ENCODE data around the gene LVRN. TPM values are rescaled to one million over a fixed set of nuclear protein-coding genes. Genes with fewer than 3 reads are reported as not detected.

LVRN gene
- total RNA-seq, 4 donors from 2014 or later = 0.31 to 2.9 (median 2.1) TPM; not detected in 1

- no peaks in the 10 kb centered on the region for H3K36me3 ChIP-seq
- TF ChIP-seq CTCF (IDR thresholded peaks at IDR 0.05) (no peak), POLR2A (IDR thresholded peaks at IDR 0.05) (no peak)
- 10 to 12% methylated on average over 12 of the region's 71 CpGs for WGBS, 2 donors
- H3K27ac ChIP-seq = peak overlapping the region in 3 of 4 donors; percentile 34 to 59 (median 39)
- no peak for DNase-seq
- intact Hi-C loops (cut with DNase I) = no loop called here
- H3K4me1 ChIP-seq = peaks cover 7 to 22% (median 9%) of the 10 kb centered on the region in 3 donors
- no peaks in the 10 kb centered on the region for H3K9me3 ChIP-seq
- peaks cover 8 to 79% (median 19%) of the 10 kb centered on the region in 4 donors for H3K27me3 ChIP-seq
- peak overlapping the region; percentile 1 to 61 (median 40) for H3K4me3 ChIP-seq
Measured at GRCh38 chr5:115962565-115963402, 509 bp downstream of the LVRN start.

GRCh38 chr5:115963566-115963965, 1.3 kb downstream of the LVRN start:
- Histone ChIP-seq H3K36me3 (no peaks in the 10 kb centered on the region), H3K27ac (no peak overlapping the region), H3K4me3 (peak overlapping the region in 2 of 4 donors; percentile 43 to 61), H3K4me1 (peaks cover 7 to 22% (median 9%) of the 10 kb centered on the region in 3 donors), H3K9me3 (no peaks in the 10 kb centered on the region), H3K27me3 (peaks cover 8 to 71% (median 19%) of the 10 kb centered on the region in 4 donors)
- intact Hi-C loops (cut with DNase I) = no loop called here
- 29% methylated on average over 17 of the region's 17 CpGs for WGBS, 2 donors
- DNase-seq = no peak
- no peak for TF ChIP-seq CTCF (IDR thresholded peaks at IDR 0.05)
- no peak for TF ChIP-seq POLR2A (IDR thresholded peaks at IDR 0.05)

GRCh38 chr5:115968770-115969169, 6.5 kb downstream of the LVRN start:
- TF ChIP-seq POLR2A (IDR thresholded peaks at IDR 0.05) (no peak), CTCF (IDR thresholded peaks at IDR 0.05) (no peak)
- WGBS, 2 donors = 73 to 76% methylated on average over 2 of the region's 2 CpGs
- Histone ChIP-seq H3K9me3 (no peaks in the 10 kb centered on the region), H3K27me3 (peaks cover 0 to 19% (median 2%) of the 10 kb centered on the region in 4 donors), H3K4me3 (no peak overlapping the region), H3K36me3 (no peaks in the 10 kb centered on the region), H3K4me1 (no peaks in the 10 kb centered on the region), H3K27ac (no peak overlapping the region)
- no peak for DNase-seq
- intact Hi-C loops (cut with DNase I) = no loop called here

- Histone ChIP-seq H3K4me1 (peaks cover 0 to 9% (median 0%) of the 10 kb centered on the region in 3 donors), H3K4me3 (no peak overlapping the region), H3K36me3 (no peaks in the 10 kb centered on the region), H3K9me3 (no peaks in the 10 kb centered on the region), H3K27ac (peak overlapping the region in 1 of 4 donors; percentile 11), H3K27me3 (peaks cover 0 to 8% (median 0%) of the 10 kb centered on the region in 4 donors)
- intact Hi-C loops (cut with DNase I) = no loop called here
- DNase-seq = no peak
- TF ChIP-seq CTCF (IDR thresholded peaks at IDR 0.05) = no peak
- no peak for TF ChIP-seq POLR2A (IDR thresholded peaks at IDR 0.05)
- 45 to 52% methylated on average over 4 of the region's 4 CpGs for WGBS, 2 donors
Measured at GRCh38 chr5:115977096-115977495, 14.8 kb downstream of the LVRN start.

- Histone ChIP-seq H3K27ac (peak overlapping the region in 2 of 4 donors; percentile 69 to 82), H3K4me1 (peaks cover 0 to 9% (median 0%) of the 10 kb centered on the region in 3 donors), H3K4me3 (no peak overlapping the region), H3K9me3 (no peaks in the 10 kb centered on the region), H3K27me3 (peaks cover 0 to 8% (median 0%) of the 10 kb centered on the region in 4 donors), H3K36me3 (no peaks in the 10 kb centered on the region)
- 32 to 50% methylated on average over 2 of the region's 2 CpGs for WGBS, 2 donors
- no peak for DNase-seq
- intact Hi-C loops (cut with DNase I) = no loop called here
- TF ChIP-seq CTCF (IDR thresholded peaks at IDR 0.05) = no peak
- no peak for TF ChIP-seq POLR2A (IDR thresholded peaks at IDR 0.05)
Measured at GRCh38 chr5:115977988-115978387, 15.7 kb downstream of the LVRN start.
